Endodermal cell (in vitro differentiated cells): ENCODE measurements around the gene THBD. TPM values are rescaled to one million over a fixed set of nuclear protein-coding genes. Genes with fewer than 3 reads are reported as not detected.

Experiments used
- DNase-seq: peaks from one replicate; pipeline ENCODE4 v3.0.0-alpha.2; 2017
- H3K27ac ChIP-seq: 2 replicates; pipeline ENCODE4 v1.5.1; 2013; ENCODE audit warnings: mild to moderate bottlenecking, low read depth, low read length, moderate library complexity
- H3K27me3 ChIP-seq: 2 replicates; pipeline ENCODE4 v1.6.1; 2013; ENCODE audit warnings: mild to moderate bottlenecking, low read length, moderate library complexity; ENCODE audit not compliant: insufficient read depth, control insufficient read depth, poor library complexity, severe bottlenecking
- H3K36me3 ChIP-seq: 2 replicates; pipeline ENCODE4 v1.7.0; 2013; ENCODE audit warnings: mild to moderate bottlenecking, low read length, moderate library complexity; ENCODE audit not compliant: control insufficient read depth, insufficient read depth
- H3K4me1 ChIP-seq: one replicate; pipeline ENCODE4 v1.7.0; 2013; ENCODE audit warnings: low read length; ENCODE audit not compliant: control insufficient read depth, insufficient read depth
- H3K4me3 ChIP-seq: 2 replicates; pipeline ENCODE4 v1.5.1; 2013; ENCODE audit warnings: mild to moderate bottlenecking, low read length, moderate library complexity
- H3K9ac ChIP-seq: 2 replicates; pipeline ENCODE4 v1.6.1; 2013; ENCODE audit warnings: mild to moderate bottlenecking, low read length, moderate library complexity; ENCODE audit not compliant: poor library complexity, severe bottlenecking; ENCODE audit errors: extremely low read depth
- H3K9me3 ChIP-seq: 2 replicates; pipeline ENCODE4 v1.6.1; 2013; ENCODE audit warnings: mild to moderate bottlenecking, low read length, moderate library complexity; ENCODE audit not compliant: control insufficient read depth
- H3K27ac Mint-ChIP-seq: 2 replicates; pipeline ENCODE4 v1.8.0; 2020; ENCODE audit warnings: mixed read lengths
- H3K27me3 Mint-ChIP-seq: 2 replicates; pipeline ENCODE4 v1.8.0; 2021; ENCODE audit warnings: mild to moderate bottlenecking, mixed read lengths; ENCODE audit not compliant: insufficient read depth
- H3K36me3 Mint-ChIP-seq: 2 replicates; pipeline ENCODE4 v1.8.0; 2020; ENCODE audit warnings: low read depth, mixed read lengths
- H3K4me1 Mint-ChIP-seq: 2 replicates; pipeline ENCODE4 v1.8.0; 2020; ENCODE audit warnings: mixed read lengths
- H3K4me3 Mint-ChIP-seq: 2 replicates; pipeline ENCODE4 v1.8.0; 2020; ENCODE audit warnings: mild to moderate bottlenecking, moderate library complexity, mixed read lengths
- H3K9me3 Mint-ChIP-seq: 2 replicates; pipeline ENCODE4 v1.8.0; 2020; ENCODE audit warnings: mild to moderate bottlenecking, mixed read lengths
- WGBS, 2 experiments: methylation state at CpG; one replicate each; pipeline versions ENCODE4 v1.1.5 to v1.1.7; 2013; ENCODE audit warnings: missing lambda C conversion rate in 2 of 2, mixed read lengths in 1 of 2; ENCODE audit not compliant: insufficient coverage in 1 of 2, insufficient read length in 1 of 2; 5-methylcytosine and 5-hydroxymethylcytosine counted together
- total RNA-seq, 2 donors: library from RNA; stranded (reverse); fragmentation: NEBNext Ultra II Directional in 1 of 2; extraction: Animal tissue kit (Norgen Biotek cat#: 25700) in 1 of 2; gene quantifications; 2 replicates in 1 of 2; 3 replicates in 1 of 2; pipeline ENCODE4 v1.2.1, GENCODE V29; 2021
- TF ChIP-seq, protein P1 (sequence below): fragments of 200-600 bp; sonication (generic); conservative IDR thresholded peaks from 2 replicates; pipeline ENCODE4 v1.5.0; 2021; ENCODE audit warnings: antibody characterized with exemption, mild to moderate bottlenecking

Gene THBD
- total RNA-seq, 2 donors from 2014 or later = 1.2 to 2.0 TPM

DNA sequence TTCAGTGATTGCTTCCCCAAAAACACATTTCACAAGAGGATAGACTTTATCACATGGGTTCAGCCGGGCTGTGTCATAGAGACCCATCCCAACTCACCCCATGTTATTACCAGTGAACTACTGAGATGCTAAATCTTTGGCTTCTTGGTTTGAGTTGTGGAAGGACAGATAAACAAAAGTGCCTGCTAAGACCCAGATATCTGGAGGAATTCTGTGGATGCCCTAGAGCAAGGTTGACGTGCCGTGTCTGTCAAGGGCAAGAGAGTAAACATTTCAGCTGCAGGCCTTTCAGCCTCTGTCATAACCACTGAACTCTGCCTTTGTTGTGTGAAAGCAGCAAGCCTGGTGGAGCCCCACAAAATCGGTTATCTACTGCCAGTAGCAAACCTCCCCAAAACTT, 11.2 kb upstream of the THBD start:
- no peak overlapping the region for H3K9ac ChIP-seq
- Mint-ChIP-seq H3K4me3 (no peak overlapping the region), H3K27ac (no peak overlapping the region)

DNA sequence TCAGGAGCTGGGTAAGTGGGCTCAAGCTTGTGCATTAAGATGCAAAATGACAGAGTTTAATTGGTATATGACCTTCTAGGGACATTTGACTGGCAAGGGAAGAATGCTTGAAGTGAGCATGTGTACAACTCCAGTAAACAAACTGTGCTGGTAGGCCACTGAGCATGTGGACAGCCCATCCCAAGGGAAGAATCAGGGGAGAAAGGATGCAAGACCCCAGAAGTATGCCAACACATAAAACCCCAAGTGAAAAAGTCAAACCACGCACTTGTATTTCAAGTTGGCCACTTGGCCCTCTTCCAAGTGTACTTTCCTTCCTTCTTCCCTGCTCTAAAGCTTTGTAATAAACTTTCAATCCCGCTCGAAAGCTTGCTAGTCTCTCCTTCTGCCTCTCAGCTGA, 10.4 kb upstream of the THBD start:
- H3K9me3 ChIP-seq = no peaks in the 10 kb centered on the region
- H3K36me3 ChIP-seq = no peaks in the 10 kb centered on the region
- H3K4me3 ChIP-seq = no peak overlapping the region
- H3K9ac ChIP-seq = no peak overlapping the region
- peaks cover 26% of the 10 kb centered on the region for H3K4me1 Mint-ChIP-seq
- peaks cover 9% of the 10 kb centered on the region for H3K9me3 Mint-ChIP-seq
- TF ChIP-seq, protein P1, sequence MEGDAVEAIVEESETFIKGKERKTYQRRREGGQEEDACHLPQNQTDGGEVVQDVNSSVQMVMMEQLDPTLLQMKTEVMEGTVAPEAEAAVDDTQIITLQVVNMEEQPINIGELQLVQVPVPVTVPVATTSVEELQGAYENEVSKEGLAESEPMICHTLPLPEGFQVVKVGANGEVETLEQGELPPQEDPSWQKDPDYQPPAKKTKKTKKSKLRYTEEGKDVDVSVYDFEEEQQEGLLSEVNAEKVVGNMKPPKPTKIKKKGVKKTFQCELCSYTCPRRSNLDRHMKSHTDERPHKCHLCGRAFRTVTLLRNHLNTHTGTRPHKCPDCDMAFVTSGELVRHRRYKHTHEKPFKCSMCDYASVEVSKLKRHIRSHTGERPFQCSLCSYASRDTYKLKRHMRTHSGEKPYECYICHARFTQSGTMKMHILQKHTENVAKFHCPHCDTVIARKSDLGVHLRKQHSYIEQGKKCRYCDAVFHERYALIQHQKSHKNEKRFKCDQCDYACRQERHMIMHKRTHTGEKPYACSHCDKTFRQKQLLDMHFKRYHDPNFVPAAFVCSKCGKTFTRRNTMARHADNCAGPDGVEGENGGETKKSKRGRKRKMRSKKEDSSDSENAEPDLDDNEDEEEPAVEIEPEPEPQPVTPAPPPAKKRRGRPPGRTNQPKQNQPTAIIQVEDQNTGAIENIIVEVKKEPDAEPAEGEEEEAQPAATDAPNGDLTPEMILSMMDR = no peak
- H3K4me3 Mint-ChIP-seq = no peak overlapping the region
- no peaks in the 10 kb centered on the region for H3K27me3 Mint-ChIP-seq
- WGBS, 2 experiments = 97 to 99% methylated on average over 3 of the region's 3 CpGs
- H3K27ac ChIP-seq = no peak overlapping the region
- DNase-seq = no peak
- no peaks in the 10 kb centered on the region for H3K4me1 ChIP-seq
- no peaks in the 10 kb centered on the region for H3K27me3 ChIP-seq
- no peaks in the 10 kb centered on the region for H3K36me3 Mint-ChIP-seq
- H3K27ac Mint-ChIP-seq = no peak overlapping the region

More for the DNA sequence above, 11.2 kb upstream of the THBD start:
- Mint-ChIP-seq H3K27me3 (no peaks in the 10 kb centered on the region), H3K4me1 (peaks cover 31% of the 10 kb centered on the region), H3K9me3 (peaks cover 9% of the 10 kb centered on the region), H3K36me3 (no peaks in the 10 kb centered on the region)
- Histone ChIP-seq H3K36me3 (no peaks in the 10 kb centered on the region), H3K4me1 (no peaks in the 10 kb centered on the region), H3K9me3 (no peaks in the 10 kb centered on the region), H3K27me3 (no peaks in the 10 kb centered on the region), H3K27ac (no peak overlapping the region), H3K4me3 (no peak overlapping the region)
- 93 to 94% methylated on average over 2 to 4 of the region's 4 CpGs for WGBS, 2 experiments
- TF ChIP-seq, protein P1 = no peak
- DNase-seq = no peak

DNA sequence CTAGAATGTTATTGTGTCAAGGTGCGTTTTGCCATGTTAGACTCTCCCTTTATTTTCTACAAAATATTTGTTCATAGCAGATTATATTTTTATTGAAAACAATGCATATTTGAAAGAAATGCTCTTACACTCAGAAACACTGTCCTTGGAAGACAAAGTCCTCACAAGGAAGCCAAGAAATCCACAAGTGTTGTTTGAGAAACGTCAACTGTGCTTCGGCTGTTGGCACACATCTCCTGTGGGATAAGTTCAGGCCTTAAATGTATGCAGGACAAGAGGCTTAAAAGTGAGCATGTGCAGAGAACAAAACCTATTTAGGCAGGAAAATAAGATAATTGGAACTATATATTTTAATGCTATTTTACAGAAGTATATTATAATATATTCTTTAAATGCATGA, 9.5 kb upstream of the THBD start:
- no peak overlapping the region for H3K4me3 ChIP-seq
- no peak for DNase-seq
- H3K9me3 Mint-ChIP-seq = peaks cover 9% of the 10 kb centered on the region
- H3K27me3 ChIP-seq = no peaks in the 10 kb centered on the region
- TF ChIP-seq, protein P1 = no peak
- H3K4me1 ChIP-seq = no peaks in the 10 kb centered on the region
- no peak overlapping the region for H3K27ac ChIP-seq
- H3K27me3 Mint-ChIP-seq = no peaks in the 10 kb centered on the region
- H3K4me1 Mint-ChIP-seq = peaks cover 26% of the 10 kb centered on the region
- H3K4me3 Mint-ChIP-seq = no peak overlapping the region
- H3K9me3 ChIP-seq = no peaks in the 10 kb centered on the region
- H3K9ac ChIP-seq = no peak overlapping the region
- H3K36me3 ChIP-seq = no peaks in the 10 kb centered on the region
- WGBS, 2 experiments = 94 to 98% methylated on average over 2 of the region's 3 CpGs
- no peak overlapping the region for H3K27ac Mint-ChIP-seq
- H3K36me3 Mint-ChIP-seq = no peaks in the 10 kb centered on the region
